SK-N-SH treated with all-trans-retinoic acid at 6 μM for 48 hours (cell line): ENCODE measurements around the gene GNPTG.

Source experiments
- ATAC-seq: fragments of 200-7000 bp; cut with Tn5 transposase; 3 replicates; pipeline ENCODE4 v1.9.1; 2020; ENCODE audit warnings: mild to moderate bottlenecking, moderate library complexity
- ARNTL ChIP-seq: fragments of 450-650 bp; formaldehyde crosslinking; IDR thresholded peaks from 2 replicates; pipeline ENCODE4 v1.5.0; 2020; ENCODE audit warnings: low read depth, mild to moderate bottlenecking, moderate library complexity, borderline replicate concordance
- CSDC2 ChIP-seq: fragments of 250-450 bp; sonication (Bioruptor Pico); IDR thresholded peaks from 2 replicates; pipeline ENCODE4 v1.5.0; 2020; ENCODE audit warnings: mild to moderate bottlenecking, moderate library complexity
- ESRRG ChIP-seq: fragments of 250-450 bp; sonication (Bioruptor Pico); IDR thresholded peaks from 2 replicates; pipeline ENCODE4 v1.6.1; 2021; ENCODE audit warnings: mild to moderate bottlenecking
- GLIS3 ChIP-seq: fragments of 250-450 bp; sonication (Bioruptor Pico); IDR thresholded peaks from 2 replicates; pipeline ENCODE4 v1.5.0; 2020; ENCODE audit warnings: mild to moderate bottlenecking, moderate library complexity
- ISL1 ChIP-seq: fragments of 250-450 bp; sonication (Bioruptor Pico); IDR thresholded peaks from 2 replicates; pipeline ENCODE4 v2.1.2; 2022; ENCODE audit warnings: mild to moderate bottlenecking, moderate library complexity
- OSR1 ChIP-seq: fragments of 250-450 bp; sonication (Bioruptor Pico); IDR thresholded peaks from 2 replicates; pipeline ENCODE4 v1.8.0; 2022; ENCODE audit warnings: moderate library complexity, mild to moderate bottlenecking, inconsistent platforms
- RARB ChIP-seq: fragments of 250-450 bp; sonication (Bioruptor Pico); IDR thresholded peaks from 2 replicates; pipeline ENCODE4 v1.8.0; 2021; ENCODE audit warnings: mild to moderate bottlenecking, moderate library complexity
- SNAI2 ChIP-seq: fragments of 250-450 bp; sonication (Bioruptor Pico); IDR thresholded peaks from 2 replicates; pipeline ENCODE4 v1.5.0; 2020; ENCODE audit warnings: mild to moderate bottlenecking, moderate library complexity
- TCF4 ChIP-seq: fragments of 250-450 bp; sonication (Bioruptor Pico); IDR thresholded peaks from 2 replicates; pipeline ENCODE4 v1.8.0; 2021; ENCODE audit warnings: mild to moderate bottlenecking, moderate library complexity, borderline replicate concordance
- TOX ChIP-seq: fragments of 250-450 bp; sonication (Bioruptor Pico); IDR thresholded peaks from 2 replicates; pipeline ENCODE4 v1.8.0; 2021; ENCODE audit warnings: mild to moderate bottlenecking, moderate library complexity, borderline replicate concordance
- ZC3H10 ChIP-seq: fragments of 250-450 bp; sonication (Bioruptor Pico); IDR thresholded peaks from 2 replicates; pipeline ENCODE4 v1.5.1; 2021; ENCODE audit warnings: mild to moderate bottlenecking, moderate library complexity
- ZFP3 ChIP-seq: fragments of 250-450 bp; sonication (Bioruptor Pico); IDR thresholded peaks from 2 replicates; pipeline ENCODE4 v1.5.0; 2020; ENCODE audit warnings: mild to moderate bottlenecking, moderate library complexity
- ZNF565 ChIP-seq: fragments of 450-650 bp; formaldehyde crosslinking; conservative IDR thresholded peaks from 2 replicates; pipeline ENCODE4 v1.5.0; 2020; ENCODE audit warnings: low read depth, mild to moderate bottlenecking, moderate library complexity
- ZNF70 ChIP-seq: fragments of 450-650 bp; formaldehyde crosslinking; IDR thresholded peaks from 2 replicates; pipeline ENCODE4 v1.5.0; 2020; ENCODE audit warnings: mild to moderate bottlenecking, moderate library complexity
- ZNF8 ChIP-seq: fragments of 450-650 bp; formaldehyde crosslinking; IDR thresholded peaks from 2 replicates; pipeline ENCODE4 v1.5.0; 2020; ENCODE audit warnings: mild to moderate bottlenecking, moderate library complexity
- TF ChIP-seq, protein P1 (sequence below): fragments of 250-450 bp; sonication (Bioruptor Pico); IDR thresholded peaks from 2 replicates; pipeline ENCODE4 v1.8.0; 2021; ENCODE audit warnings: low read depth, mild to moderate bottlenecking, moderate library complexity, borderline replicate concordance
- TF ChIP-seq, protein P2 (sequence below): fragments of 250-450 bp; sonication (Bioruptor Pico); IDR thresholded peaks from 2 replicates; pipeline ENCODE4 v1.8.0; 2020; ENCODE audit warnings: mild to moderate bottlenecking, moderate library complexity, borderline replicate concordance
- TF ChIP-seq, protein P3 (sequence below): fragments of 250-450 bp; sonication (Bioruptor Pico); IDR thresholded peaks from 2 replicates; pipeline ENCODE4 v1.5.1; 2021; ENCODE audit warnings: mild to moderate bottlenecking, moderate library complexity
- TF ChIP-seq, protein P4 (sequence below): fragments of 250-450 bp; sonication (Bioruptor Pico); IDR thresholded peaks from 2 replicates; pipeline ENCODE4 v1.5.1; 2020; ENCODE audit warnings: low read depth, mild to moderate bottlenecking, moderate library complexity
- TF ChIP-seq, protein P5 (sequence below): fragments of 250-450 bp; sonication (Bioruptor Pico); IDR thresholded peaks from 2 replicates; pipeline ENCODE4 v1.5.0; 2020; ENCODE audit warnings: mild to moderate bottlenecking, moderate library complexity

The GNPTG gene

DNA sequence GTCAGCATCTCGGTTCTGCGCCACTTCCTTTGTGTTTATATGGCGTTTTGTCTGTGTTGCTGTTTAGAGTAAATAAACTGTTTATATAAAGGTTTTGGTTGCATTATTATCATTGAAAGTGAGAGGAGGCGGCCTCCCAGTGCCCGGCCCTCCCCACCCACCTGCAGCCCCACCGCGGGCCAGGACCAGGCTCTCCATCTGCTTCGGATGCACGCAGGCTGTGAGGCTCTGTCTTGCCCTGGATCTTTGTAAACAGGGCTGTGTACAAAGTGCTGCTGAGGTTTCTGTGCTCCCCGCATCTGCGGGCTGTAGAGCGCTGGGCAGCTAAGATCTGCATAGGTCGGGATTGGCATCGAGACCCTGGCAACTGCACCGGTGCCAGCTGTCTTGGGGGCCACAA, 26.5 kb upstream of the GNPTG start:
- TF ChIP-seq ESRRG (no peak), ZNF565 (CRISPR knock-in tag) (no peak), GLIS3 (no peak), ISL1 (CRISPR knock-in tag) (no peak), SNAI2 (no peak), TOX (no peak), OSR1 (no peak), ZFP3 (no peak), ZNF70 (CRISPR knock-in tag) (no peak), RARB (CRISPR knock-in tag) (no peak), ZC3H10 (no peak)
- TF ChIP-seq, protein P1, sequence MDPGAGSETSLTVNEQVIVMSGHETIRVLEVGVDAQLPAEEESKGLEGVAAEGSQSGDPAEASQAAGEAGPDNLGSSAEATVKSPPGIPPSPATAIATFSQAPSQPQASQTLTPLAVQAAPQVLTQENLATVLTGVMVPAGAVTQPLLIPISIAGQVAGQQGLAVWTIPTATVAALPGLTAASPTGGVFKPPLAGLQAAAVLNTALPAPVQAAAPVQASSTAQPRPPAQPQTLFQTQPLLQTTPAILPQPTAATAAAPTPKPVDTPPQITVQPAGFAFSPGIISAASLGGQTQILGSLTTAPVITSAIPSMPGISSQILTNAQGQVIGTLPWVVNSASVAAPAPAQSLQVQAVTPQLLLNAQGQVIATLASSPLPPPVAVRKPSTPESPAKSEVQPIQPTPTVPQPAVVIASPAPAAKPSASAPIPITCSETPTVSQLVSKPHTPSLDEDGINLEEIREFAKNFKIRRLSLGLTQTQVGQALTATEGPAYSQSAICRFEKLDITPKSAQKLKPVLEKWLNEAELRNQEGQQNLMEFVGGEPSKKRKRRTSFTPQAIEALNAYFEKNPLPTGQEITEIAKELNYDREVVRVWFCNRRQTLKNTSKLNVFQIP (CRISPR knock-in tag) = no peak
- TF ChIP-seq, protein P2, sequence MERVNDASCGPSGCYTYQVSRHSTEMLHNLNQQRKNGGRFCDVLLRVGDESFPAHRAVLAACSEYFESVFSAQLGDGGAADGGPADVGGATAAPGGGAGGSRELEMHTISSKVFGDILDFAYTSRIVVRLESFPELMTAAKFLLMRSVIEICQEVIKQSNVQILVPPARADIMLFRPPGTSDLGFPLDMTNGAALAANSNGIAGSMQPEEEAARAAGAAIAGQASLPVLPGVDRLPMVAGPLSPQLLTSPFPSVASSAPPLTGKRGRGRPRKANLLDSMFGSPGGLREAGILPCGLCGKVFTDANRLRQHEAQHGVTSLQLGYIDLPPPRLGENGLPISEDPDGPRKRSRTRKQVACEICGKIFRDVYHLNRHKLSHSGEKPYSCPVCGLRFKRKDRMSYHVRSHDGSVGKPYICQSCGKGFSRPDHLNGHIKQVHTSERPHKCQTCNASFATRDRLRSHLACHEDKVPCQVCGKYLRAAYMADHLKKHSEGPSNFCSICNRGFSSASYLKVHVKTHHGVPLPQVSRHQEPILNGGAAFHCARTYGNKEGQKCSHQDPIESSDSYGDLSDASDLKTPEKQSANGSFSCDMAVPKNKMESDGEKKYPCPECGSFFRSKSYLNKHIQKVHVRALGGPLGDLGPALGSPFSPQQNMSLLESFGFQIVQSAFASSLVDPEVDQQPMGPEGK (CRISPR knock-in tag) = no peak
- TF ChIP-seq, protein P3, sequence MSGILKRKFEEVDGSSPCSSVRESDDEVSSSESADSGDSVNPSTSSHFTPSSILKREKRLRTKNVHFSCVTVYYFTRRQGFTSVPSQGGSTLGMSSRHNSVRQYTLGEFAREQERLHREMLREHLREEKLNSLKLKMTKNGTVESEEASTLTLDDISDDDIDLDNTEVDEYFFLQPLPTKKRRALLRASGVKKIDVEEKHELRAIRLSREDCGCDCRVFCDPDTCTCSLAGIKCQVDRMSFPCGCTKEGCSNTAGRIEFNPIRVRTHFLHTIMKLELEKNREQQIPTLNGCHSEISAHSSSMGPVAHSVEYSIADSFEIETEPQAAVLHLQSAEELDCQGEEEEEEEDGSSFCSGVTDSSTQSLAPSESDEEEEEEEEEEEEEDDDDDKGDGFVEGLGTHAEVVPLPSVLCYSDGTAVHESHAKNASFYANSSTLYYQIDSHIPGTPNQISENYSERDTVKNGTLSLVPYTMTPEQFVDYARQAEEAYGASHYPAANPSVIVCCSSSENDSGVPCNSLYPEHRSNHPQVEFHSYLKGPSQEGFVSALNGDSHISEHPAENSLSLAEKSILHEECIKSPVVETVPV (CRISPR knock-in tag) = no peak
- TF ChIP-seq, protein P4, sequence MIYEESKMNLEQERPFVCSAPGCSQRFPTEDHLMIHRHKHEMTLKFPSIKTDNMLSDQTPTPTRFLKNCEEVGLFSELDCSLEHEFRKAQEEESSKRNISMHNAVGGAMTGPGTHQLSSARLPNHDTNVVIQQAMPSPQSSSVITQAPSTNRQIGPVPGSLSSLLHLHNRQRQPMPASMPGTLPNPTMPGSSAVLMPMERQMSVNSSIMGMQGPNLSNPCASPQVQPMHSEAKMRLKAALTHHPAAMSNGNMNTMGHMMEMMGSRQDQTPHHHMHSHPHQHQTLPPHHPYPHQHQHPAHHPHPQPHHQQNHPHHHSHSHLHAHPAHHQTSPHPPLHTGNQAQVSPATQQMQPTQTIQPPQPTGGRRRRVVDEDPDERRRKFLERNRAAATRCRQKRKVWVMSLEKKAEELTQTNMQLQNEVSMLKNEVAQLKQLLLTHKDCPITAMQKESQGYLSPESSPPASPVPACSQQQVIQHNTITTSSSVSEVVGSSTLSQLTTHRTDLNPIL = no peak
- ATAC-seq = no peak; the same call in 2 of the 3 replicates

DNA sequence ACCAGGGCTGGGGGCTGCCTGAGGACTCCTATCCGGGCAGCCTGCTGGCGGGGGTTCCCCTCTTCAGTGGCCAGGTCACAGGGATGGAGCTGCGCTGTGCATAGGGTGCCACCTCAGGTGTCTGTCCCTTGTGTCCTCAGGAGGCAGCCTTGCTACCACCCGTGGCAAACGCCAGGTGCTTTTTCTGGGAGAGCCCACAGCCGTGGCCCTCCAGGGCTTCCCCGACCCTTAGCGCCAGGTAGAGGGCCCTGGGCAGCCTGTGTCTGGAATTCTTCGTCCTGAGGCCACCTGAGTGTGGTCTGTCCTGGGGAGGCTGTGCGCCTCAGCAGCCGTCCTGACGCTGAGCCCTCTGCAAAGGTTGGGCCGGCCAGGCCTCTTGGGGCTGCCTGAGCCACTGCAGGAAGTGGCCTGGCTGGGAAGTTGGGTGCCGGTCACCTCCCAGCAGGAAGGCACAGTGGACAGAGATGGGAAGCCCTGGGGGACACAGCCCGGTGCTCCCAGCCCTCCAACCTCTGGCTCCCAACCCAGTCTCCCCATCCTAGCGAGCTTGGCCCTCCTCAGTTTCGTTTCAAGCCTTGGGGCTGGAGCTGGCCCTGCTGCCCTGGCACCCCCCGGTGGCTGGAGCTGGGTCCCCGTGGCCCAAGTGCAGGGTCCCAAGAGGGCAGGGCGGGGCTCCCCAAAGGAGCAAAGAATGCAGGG, 25.9 kb upstream of the GNPTG start:
- peak; percentile 21 for ATAC-seq
- TF ChIP-seq RARB (CRISPR knock-in tag) (no peak), ZC3H10 (no peak), OSR1 (no peak), ZNF8 (CRISPR knock-in tag) (no peak), ISL1 (CRISPR knock-in tag) (no peak), ARNTL (no peak), CSDC2 (CRISPR knock-in tag) (no peak)
- TF ChIP-seq, protein P4 = no peak
- TF ChIP-seq, protein P2 (CRISPR knock-in tag) = no peak

DNA sequence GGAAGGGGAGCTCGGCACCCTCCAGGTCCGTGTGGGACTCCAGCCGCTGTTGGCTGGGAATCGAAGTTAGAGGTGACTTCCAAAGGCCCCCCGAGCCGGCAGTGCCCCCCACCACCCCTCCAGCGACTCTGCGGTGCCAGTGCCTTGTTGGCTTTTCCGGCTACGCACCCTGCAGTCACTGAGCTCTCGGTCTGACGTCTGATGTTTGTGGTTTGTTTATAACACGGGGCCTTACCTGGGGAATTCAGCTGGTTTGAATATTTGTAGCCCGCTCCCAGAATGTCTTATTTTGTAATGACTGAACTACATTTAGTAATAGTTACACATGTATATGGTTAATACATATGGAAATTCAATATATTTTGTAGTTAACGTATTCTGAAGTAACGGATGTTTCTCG, 25.3 kb upstream of the GNPTG start:
- no peak for TF ChIP-seq ZNF70 (CRISPR knock-in tag)
- TF ChIP-seq TCF4 (CRISPR knock-in tag) = no peak
- TF ChIP-seq, protein P5, sequence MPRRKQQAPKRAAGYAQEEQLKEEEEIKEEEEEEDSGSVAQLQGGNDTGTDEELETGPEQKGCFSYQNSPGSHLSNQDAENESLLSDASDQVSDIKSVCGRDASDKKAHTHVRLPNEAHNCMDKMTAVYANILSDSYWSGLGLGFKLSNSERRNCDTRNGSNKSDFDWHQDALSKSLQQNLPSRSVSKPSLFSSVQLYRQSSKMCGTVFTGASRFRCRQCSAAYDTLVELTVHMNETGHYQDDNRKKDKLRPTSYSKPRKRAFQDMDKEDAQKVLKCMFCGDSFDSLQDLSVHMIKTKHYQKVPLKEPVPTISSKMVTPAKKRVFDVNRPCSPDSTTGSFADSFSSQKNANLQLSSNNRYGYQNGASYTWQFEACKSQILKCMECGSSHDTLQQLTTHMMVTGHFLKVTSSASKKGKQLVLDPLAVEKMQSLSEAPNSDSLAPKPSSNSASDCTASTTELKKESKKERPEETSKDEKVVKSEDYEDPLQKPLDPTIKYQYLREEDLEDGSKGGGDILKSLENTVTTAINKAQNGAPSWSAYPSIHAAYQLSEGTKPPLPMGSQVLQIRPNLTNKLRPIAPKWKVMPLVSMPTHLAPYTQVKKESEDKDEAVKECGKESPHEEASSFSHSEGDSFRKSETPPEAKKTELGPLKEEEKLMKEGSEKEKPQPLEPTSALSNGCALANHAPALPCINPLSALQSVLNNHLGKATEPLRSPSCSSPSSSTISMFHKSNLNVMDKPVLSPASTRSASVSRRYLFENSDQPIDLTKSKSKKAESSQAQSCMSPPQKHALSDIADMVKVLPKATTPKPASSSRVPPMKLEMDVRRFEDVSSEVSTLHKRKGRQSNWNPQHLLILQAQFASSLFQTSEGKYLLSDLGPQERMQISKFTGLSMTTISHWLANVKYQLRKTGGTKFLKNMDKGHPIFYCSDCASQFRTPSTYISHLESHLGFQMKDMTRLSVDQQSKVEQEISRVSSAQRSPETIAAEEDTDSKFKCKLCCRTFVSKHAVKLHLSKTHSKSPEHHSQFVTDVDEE (CRISPR knock-in tag) = no peak
- TF ChIP-seq GLIS3 = no peak
- TF ChIP-seq CSDC2 (CRISPR knock-in tag) = no peak
- TF ChIP-seq, protein P1 (CRISPR knock-in tag) = no peak
- ATAC-seq = no peak
